Neural crest cell (in vitro differentiated cells): Measurements from ENCODE around the gene SMIM28. TPM values are rescaled to one million over a fixed set of nuclear protein-coding genes. Genes with fewer than 3 reads are reported as not detected.

ENCODE experiments used
- DNase-seq: peaks from one replicate; pipeline ENCODE4 v3.0.0; 2021; ENCODE audit warnings: low read depth, mixed read lengths, low spot score
- H3K27ac Mint-ChIP-seq: one replicate; pipeline ENCODE4 v1.8.0; 2021; ENCODE audit warnings: mild to moderate bottlenecking, mixed read lengths; ENCODE audit not compliant: unreplicated experiment
- H3K27me3 Mint-ChIP-seq: 2 replicates; pipeline ENCODE4 v1.8.0; 2021; ENCODE audit warnings: low read depth, mild to moderate bottlenecking, mixed read lengths
- H3K36me3 Mint-ChIP-seq: 2 replicates; pipeline ENCODE4 v1.8.0; 2021; ENCODE audit warnings: low read depth, mild to moderate bottlenecking, mixed read lengths
- H3K4me1 Mint-ChIP-seq: 2 replicates; pipeline ENCODE4 v1.8.0; 2021; ENCODE audit warnings: mixed read lengths
- H3K4me3 Mint-ChIP-seq: one replicate; pipeline ENCODE4 v1.8.0; 2021; ENCODE audit warnings: mild to moderate bottlenecking, mixed read lengths
- H3K9me3 Mint-ChIP-seq: 2 replicates; pipeline ENCODE4 v1.8.0; 2021; ENCODE audit warnings: mixed read lengths
- CTCF ChIP-seq: fragments of 200-600 bp; sonication (generic); conservative IDR thresholded peaks from 2 replicates; pipeline ENCODE4 v1.5.0; 2021; ENCODE audit warnings: antibody characterized with exemption, mild to moderate bottlenecking
- long read RNA-seq: library from polyadenylated mRNA; unstranded; transcript quantifications from one replicate; pipeline ENCODE4 v2.0.0, GENCODE V29; 2020
- total RNA-seq: library from RNA; stranded (reverse); gene quantifications from 2 replicates; pipeline ENCODE4 v1.2.1, GENCODE V29; 2021

Gene SMIM28
- not detected in 2 replicates for total RNA-seq
- long read RNA-seq, result 0 reads

GRCh38 chr6:138377844-138378243 is at the start of gene SMIM28:
Gene SMIM28, plus strand, starts transcription at chr6:138377905. Its CDS starts 168 bp downstream, at chr6:138378073.
- no peaks in the 10 kb centered on the region for H3K27me3 Mint-ChIP-seq
- no peak within 1 kb of the TSS for H3K27ac Mint-ChIP-seq
- no peaks in the 10 kb centered on the region for H3K36me3 Mint-ChIP-seq
- no peak for TF ChIP-seq CTCF
- no peak within 1 kb of the TSS for H3K4me3 Mint-ChIP-seq
- no peaks in the 10 kb centered on the region for H3K9me3 Mint-ChIP-seq
- DNase-seq, result no peak
- no peaks in the 10 kb centered on the region for H3K4me1 Mint-ChIP-seq

- no peaks in the 10 kb centered on the region for H3K4me1 Mint-ChIP-seq
Measured at GRCh38 chr6:138328210-138328609, 49.5 kb upstream of the SMIM28 start.

GRCh38 chr6:138330763-138331162 is 46.9 kb upstream of the SMIM28 start:
- H3K36me3 Mint-ChIP-seq, result no peaks in the 10 kb centered on the region
- no peak overlapping the region for H3K4me3 Mint-ChIP-seq
- no peak for TF ChIP-seq CTCF
- DNase-seq, result no peak
- H3K27ac Mint-ChIP-seq, result no peak overlapping the region
- no peaks in the 10 kb centered on the region for H3K9me3 Mint-ChIP-seq
- no peaks in the 10 kb centered on the region for H3K4me1 Mint-ChIP-seq
- H3K27me3 Mint-ChIP-seq, result no peaks in the 10 kb centered on the region

More at GRCh38 chr6:138328210-138328609, 49.5 kb upstream of the SMIM28 start:
- Mint-ChIP-seq H3K27ac (no peak overlapping the region), H3K36me3 (no peaks in the 10 kb centered on the region), H3K27me3 (peaks cover 2% of the 10 kb centered on the region), H3K4me3 (no peak overlapping the region), H3K9me3 (no peaks in the 10 kb centered on the region)
- TF ChIP-seq CTCF, result no peak
- DNase-seq, result no peak

GRCh38 chr6:138331444-138331843 is 46.3 kb upstream of the SMIM28 start:
- no peak for DNase-seq
- Mint-ChIP-seq H3K27ac (no peak overlapping the region), H3K27me3 (no peaks in the 10 kb centered on the region), H3K9me3 (no peaks in the 10 kb centered on the region), H3K36me3 (no peaks in the 10 kb centered on the region), H3K4me1 (no peaks in the 10 kb centered on the region), H3K4me3 (no peak overlapping the region)
- no peak for TF ChIP-seq CTCF

- TF ChIP-seq CTCF, result no peak
- Mint-ChIP-seq H3K4me3 (no peak overlapping the region), H3K27ac (no peak overlapping the region), H3K4me1 (no peaks in the 10 kb centered on the region), H3K27me3 (no peaks in the 10 kb centered on the region), H3K9me3 (no peaks in the 10 kb centered on the region), H3K36me3 (no peaks in the 10 kb centered on the region)
- DNase-seq, result no peak
Measured at GRCh38 chr6:138331984-138332383, 45.7 kb upstream of the SMIM28 start.

GRCh38 chr6:138334000-138334399 is 43.7 kb upstream of the SMIM28 start:
- no peak for TF ChIP-seq CTCF
- Mint-ChIP-seq H3K4me3 (no peak overlapping the region), H3K27me3 (no peaks in the 10 kb centered on the region), H3K36me3 (no peaks in the 10 kb centered on the region), H3K27ac (no peak overlapping the region), H3K9me3 (no peaks in the 10 kb centered on the region), H3K4me1 (no peaks in the 10 kb centered on the region)
- no peak for DNase-seq
